Loucy (cell line): ENCODE results near the gene L1TD1.

ENCODE experiments used
- CTCF ChIP-seq: fragments of 200-600 bp; sonication (generic); conservative IDR thresholded peaks from 2 replicates; pipeline ENCODE4 v1.5.1; 2014; ENCODE audit warnings: mild to moderate bottlenecking, antibody characterized with exemption, low read length
- EZH2phosphoT487 ChIP-seq: fragments of 200-600 bp; IDR thresholded peaks from 2 replicates; pipeline ENCODE4 v1.6.1; 2018; ENCODE audit warnings: antibody characterized with exemption, mild to moderate bottlenecking, moderate library complexity, borderline replicate concordance

- TF ChIP-seq CTCF (no peak), EZH2phosphoT487 (no peak)
Measured at GRCh38 chr1:62260688-62261087, 66.0 kb downstream of the L1TD1 start.
